HG03159 (cell line): ENCODE measurements around the gene C11orf52.
A peak's percentile ranks its signal among the peaks of the same experiment; 100 is the strongest.
"Not testable (repeated sequence)": the region's sequence is repeated elsewhere in the genome, so short reads cannot be mapped to it uniquely, and the experiment has no call there.

Experiments
- ATAC-seq: cut with Tn5 transposase; IDR thresholded peaks from one replicate; pipeline ENCODE4 v1.9.1; 2021; ENCODE audit warnings: mild to moderate bottlenecking, moderate library complexity; ENCODE audit not compliant: unreplicated experiment

Gene C11orf52

DNA sequence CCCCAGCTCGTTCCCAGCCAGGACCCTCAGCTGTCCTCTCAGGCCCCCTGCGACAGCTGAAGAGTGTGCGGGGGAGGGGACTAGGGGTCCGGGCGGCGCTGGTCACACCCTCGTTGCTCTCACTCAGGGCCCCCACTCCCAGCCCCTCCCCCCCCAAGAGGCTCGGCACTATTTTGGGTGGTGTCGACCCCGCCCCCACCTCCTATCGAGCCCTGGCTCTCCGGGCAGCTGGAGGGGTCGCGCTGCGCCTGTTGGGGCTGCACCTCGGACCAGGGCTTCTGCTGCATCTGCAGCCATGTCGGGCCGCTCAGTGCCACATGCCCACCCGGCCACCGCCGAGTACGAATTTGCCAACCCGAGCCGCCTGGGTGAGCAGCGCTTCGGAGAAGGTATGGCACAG lies 6.2 kb upstream of the C11orf52 start, which contains the start of gene HSPB2:
TSS of gene HSPB2 (plus strand) at position 200 of the 400 bp plus-strand sequence. CDS start at position 296, 96 bp downstream.
- ATAC-seq, result no peak

DNA sequence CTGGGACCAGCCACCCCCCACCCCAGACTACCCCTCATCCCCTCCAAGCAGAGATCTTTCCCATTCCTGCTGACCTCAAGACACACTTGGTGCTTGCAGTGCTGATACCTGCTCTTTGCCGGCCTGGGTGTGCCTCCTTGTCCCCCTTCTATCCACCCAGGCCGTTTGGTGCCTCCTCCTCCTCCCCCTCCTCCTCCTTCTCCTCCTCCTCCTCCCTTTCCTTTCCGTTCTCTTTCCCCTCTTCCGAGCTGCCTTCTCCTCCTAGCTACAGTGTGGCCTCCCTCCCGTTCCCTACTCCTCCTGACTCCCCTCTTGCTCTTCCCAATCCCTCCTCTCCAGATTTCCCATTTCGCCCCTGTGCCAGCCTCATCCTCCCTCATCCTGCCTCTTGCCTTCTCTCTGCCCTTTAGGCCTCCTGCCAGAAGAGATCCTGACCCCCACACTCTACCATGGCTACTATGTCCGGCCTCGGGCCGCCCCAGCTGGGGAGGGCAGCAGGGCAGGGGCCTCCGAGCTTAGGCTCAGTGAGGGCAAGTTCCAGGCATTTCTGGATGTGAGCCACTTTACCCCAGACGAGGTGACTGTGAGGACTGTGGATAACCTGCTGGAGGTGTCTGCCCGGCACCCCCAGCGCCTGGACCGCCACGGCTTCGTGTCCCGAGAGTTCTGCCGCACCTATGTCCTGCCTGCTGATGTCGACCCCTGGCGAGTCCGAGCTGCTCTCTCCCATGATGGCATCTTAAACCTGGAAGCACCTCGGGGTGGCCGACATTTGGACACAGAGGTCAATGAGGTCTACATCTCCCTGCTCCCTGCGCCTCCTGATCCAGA lies 5.5 kb upstream of the C11orf52 start:
- ATAC-seq, result no peak

DNA sequence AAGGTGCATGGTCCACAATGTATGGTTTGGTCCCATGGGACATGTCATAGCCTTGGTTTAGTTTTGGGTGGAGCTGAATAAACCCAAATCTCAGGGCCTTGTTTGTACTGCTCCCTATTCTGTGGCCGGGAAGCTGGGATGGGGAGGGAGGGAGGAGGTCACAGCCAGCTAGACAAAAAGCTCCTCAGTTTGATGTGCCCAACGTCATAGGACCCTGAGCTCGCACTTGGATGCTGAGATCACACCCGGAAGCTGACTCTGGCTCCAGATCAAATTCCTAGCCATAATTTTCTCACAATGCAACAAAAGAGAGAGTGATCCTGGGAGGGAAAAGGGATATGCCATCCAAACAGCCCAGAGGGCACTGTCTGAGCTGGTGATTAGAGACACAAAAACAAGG lies 4.7 kb upstream of the C11orf52 start:
- ATAC-seq, result no peak

DNA sequence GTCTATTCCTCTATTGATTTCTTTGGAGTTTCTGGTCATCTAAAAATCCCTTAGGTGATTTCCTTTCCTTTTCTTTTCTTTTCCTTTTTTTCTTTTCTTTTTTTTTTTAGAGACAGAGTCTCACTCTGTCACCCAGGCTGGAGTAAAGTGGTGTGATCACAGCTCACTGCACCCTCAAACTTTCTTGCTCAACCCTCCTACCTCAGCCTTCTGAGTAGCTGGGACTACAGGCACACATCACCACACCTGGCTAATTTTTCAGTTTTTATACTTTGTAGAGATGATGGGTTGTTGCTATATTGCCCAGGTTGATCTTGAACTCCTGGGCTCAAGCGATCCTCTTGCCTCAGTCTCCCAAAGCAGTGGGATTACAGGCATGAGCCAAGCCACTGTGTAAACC lies 1.9 kb upstream of the C11orf52 start:
- ATAC-seq, result no peak

DNA sequence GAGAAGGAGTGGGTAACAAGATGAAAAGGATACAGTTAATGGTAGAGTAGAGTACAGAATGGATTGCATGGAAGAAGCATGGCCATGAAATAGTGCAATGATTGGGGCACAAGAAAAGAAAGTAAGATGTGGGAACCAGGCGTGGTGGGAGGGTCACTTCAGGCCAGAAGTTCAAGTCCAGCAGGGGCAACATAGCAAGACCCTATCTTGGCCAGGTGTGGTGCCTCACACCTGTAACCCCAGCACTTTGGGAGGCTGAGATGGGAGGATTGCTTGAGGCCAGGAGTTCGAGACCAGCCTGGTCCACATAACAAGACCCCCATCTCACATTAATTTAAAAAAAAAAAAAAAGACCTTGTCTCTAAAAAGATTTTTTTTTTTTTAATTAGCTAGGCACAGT lies 1.4 kb upstream of the C11orf52 start:
- no peak for ATAC-seq

DNA sequence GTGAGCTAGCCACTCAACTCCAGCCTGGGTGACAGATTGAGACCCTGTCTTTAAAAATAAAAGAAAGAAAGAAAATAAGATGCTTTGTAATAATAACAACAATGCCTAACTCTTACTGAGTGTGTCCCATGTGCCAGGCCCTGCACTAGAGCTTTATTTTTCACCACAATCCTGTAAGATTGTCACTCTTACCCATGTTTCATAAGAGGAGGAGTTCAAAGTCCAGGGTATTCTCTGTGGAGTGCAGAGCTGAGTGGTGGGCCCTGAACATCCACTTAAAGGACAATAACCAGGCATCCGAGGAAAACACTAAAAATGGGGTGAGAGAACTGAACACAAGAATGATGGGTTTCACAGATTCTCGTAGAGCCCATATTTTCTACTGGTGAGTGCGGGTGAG lies 925 bp upstream of the C11orf52 start:
- no peak for ATAC-seq

DNA sequence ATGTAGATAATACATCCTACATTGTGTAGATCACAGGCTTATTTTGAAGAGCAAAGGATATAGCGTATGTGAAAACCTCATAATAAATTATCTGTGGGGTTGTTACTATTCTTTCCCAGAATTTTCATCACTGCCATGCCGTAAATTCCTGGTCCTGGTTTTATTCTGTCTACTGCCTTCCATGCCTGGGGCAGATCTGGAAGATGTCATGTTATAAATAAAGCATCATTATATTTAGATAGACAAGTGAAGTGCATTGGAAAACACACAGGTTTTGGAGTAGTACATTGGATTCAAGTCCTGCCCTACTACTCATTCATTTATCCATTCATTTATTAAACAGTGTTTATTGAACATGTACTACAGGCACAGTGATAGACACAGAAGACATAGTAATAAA lies 2.2 kb downstream of the C11orf52 start:
- no peak for ATAC-seq

DNA sequence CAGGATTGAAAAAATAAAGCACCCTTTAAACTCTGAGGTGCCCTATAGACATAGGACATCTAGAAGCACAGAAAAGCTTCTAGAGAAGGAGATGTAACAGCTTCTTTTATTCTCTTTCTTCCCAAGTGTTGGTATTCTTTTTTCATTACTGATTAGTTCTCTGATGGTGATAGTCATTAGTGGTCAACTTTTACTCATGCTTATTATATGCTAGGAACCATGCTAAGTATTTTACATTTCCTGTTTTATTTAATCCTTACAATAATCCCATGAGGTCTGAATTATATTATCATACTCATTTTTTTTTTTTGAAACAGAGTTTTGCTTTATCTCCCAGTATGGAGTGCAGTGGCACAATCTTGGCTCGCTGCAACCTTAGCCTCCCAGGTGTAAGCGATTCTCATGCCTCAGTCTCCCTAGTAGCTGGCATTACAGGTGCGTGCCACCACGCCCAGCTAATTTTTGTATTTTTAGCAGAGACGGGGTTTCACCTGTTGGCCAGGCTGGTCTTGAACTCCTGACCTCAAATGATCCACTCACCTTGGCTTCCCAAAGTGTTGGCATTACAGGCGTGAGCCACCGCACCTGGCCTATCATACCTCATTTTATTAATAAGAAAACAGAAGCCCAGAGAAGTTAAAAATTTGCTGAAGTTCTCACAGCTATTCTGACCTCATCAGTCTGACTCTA lies 3.0 kb downstream of the C11orf52 start:
- no peak for ATAC-seq

DNA sequence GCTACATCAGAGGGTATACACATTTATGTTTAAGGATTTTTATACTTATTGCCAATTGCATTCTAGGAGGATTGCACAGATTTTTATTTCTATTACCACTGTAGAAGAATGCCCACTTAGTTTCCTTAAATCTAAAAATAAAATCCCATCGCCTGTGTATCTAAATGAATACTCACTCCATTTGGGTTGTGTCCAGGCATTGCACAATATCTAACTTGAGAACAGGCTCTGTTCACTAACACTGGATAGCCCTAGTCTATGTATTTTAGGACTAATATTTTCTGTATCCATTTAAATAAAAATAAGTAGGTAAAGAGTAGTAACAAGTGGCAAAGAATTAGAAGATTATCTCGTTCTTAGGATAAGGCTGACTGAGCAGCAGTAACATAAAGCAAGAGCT lies 4.1 kb downstream of the C11orf52 start:
- ATAC-seq, result no peak

DNA sequence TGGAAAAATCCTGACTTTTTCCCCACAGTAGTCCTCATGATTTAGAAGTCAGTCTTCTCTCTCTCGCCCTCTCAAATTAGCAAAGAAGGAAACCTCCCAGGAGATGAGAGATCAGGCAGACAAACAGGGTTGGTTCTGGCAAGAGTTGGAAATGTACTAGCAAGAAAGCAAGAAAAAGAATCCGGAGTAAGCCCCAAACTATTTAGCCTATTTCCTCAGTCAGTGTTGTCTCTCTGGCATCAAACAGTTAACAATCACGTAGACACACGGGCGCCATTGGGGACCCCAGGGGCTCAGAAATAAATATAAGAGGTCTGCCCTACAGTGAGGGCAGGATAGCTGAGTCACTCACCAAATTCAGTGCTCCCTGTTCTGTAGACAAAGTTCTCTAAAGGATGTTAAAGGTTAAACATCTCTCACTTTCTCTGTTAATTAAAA lies 4.7 kb downstream of the C11orf52 start:
- no peak for ATAC-seq

DNA sequence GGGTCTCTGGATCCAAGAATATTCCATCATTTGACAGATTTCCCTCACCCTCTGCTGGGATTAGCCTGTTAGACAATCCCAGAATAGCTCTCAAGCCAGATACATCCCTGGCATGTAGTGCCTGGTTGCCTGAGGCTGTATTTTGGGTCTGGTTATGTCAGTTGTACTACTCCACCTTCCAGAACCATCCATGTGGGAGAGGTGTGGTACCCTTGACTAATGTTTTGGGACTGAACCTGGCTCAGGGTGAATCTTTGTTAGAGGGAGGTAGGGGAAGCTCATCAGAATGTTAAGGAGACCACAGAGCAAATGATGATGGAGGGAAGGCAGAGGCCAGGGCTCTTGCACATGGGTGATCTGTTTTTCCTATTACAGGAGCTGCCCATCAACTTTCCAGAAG lies 5.2 kb downstream of the C11orf52 start:
- ATAC-seq, result no peak

DNA sequence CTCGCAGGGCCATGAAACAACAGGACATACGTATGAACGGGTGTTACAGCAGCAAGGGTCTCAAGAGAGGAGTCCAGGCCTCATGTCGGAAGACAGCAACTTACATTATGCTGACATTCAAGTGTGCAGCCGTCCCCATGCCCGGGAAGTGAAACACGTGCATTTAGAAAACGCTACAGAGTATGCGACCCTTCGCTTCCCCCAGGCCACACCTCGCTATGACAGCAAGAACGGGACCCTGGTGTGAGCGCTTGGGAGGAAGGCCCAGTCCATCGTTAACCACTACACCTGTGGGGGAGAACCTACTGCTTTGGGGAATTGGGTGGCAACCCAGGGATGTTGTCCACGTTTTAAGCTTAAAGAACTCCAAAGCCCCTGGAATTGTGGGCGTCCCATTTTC lies 7.2 kb downstream of the C11orf52 start:
- ATAC-seq, result no peak

DNA sequence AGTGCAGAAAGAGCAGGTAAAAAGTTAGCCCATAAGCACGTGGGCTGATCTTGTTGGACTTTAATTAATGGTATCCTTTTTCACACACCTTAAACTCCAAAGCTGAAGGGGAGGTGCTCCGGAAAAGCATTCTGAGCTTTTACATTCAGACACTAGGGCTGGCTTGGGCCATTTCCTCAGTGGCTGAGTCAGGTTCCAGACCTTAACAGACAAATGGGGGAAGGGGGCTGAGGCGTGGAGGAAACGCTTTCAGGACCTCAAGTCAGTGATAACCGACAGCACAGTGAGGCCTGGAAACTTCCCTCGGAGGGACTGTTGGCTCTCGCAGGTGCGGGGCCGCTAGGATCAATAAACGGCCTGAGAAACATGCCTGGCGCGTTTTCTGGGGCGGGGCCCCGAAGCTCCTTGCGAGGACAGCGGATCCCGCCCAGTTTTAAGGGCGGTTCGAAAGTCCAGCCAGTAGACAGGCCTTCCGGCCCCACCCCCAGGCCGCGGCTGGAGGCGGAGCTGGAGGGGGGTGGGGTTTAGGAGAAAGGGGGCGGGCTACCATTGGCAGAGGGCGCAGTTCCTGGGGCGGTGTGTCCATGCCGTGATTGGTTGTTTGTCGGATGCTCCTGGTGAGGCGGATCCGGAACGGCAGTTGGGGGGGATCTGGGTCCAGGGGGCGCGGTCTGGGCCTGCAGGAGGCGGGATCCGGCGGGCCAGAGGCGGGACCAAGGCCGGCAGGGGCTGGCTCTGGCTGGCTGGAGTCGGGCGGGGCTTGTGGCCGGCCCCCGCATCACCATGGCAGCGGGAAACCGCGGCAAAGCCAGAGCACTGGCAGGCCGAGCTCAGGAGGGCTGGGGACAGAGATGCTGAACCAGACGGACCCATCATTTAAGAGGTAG lies 8.0 kb downstream of the C11orf52 start:
- ATAC-seq, result peak; percentile 91

DNA sequence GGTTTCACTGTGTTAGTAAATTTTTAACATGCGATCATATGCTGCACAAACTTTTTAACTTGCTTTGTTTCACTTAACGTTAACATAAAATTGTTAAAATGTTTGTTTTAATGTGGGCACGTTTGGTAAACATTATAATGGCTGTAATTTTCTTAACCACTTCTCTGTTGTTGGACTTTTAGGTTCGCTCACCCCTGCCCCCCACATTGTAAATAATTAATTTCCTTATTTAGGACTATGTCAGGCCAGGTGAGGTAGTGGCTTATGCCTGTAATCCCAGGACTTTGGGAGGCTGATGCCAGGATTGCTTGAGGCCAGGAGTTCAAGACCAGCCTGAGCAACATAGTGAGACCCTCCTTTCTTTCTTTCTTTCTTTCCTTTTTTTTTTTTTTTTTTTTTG lies 11.8 kb downstream of the C11orf52 start:
- no peak for ATAC-seq

DNA sequence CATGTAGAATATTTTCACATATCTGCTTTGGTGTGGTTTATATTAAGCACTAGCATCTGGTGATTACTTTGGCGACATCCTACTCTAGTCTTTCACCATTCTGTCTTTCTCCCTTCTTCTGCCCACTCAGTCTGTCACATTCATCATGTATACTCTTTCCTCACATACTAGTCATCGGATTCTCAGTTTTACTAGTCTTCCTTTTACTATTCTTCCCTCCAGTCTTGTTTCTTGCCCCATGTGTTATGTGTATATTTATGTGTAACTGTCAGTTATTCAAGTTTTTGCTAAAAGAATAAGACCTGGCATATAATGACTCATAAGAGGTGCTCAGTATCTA lies 13.9 kb downstream of the C11orf52 start:
- no peak for ATAC-seq

DNA sequence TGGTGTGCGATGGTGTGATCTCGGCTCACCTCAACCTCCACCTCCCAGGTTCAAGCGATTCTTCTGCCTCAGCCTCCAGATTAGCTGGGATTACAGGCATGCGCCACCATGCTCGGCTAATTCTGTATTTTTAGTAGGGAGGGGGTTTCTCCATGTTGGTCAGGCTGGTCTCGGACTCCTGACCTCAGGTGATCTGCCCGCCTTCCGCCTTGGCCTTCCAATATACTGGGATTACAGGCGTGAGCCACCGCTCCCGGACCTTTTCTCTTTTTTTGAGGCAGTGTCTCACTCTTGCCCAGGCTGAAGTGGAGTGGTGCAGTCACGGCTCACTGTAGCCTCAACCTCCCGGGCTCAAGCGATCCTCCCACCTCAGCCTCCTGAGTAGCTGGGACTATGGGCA lies 14.5 kb downstream of the C11orf52 start:
- ATAC-seq, result not testable (repeated sequence)

DNA sequence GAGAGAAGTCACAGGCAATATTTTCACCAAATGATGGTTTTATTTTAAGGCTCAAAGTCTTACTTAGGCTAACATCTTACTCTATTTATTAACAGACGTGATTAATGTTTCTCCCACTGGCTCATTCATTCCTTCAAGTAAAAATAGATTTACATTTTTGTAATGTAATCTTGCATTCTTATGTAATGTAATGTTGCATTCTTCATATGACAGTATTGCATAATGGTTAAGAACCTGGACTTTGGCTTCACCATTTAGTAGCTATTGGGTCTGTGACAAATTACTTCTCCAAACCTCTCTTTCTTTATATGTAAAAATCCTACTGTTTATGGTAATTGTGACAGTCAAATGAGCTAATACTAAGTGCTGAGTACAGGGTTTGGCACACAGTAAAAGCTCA lies 15.2 kb downstream of the C11orf52 start:
- no peak for ATAC-seq

DNA sequence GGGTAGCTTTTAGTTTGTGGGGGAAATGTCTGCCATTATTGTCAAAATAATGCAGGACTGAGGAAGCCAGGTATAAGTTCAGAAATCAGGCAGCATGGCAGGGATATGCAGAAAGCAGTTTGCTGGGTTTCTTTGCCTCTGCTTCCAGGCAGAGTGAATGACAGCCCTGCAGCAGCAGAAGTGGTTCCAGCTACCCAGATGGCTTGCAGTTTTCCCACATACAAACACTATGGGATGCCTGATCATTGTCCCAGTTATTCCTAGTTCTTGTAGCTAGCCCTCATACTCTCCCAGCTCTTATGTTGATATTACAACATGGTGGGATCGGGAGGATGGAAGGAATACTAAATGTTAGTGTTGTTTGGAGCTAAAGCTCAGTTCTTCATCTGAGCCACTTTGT lies 15.6 kb downstream of the C11orf52 start:
- ATAC-seq, result no peak

DNA sequence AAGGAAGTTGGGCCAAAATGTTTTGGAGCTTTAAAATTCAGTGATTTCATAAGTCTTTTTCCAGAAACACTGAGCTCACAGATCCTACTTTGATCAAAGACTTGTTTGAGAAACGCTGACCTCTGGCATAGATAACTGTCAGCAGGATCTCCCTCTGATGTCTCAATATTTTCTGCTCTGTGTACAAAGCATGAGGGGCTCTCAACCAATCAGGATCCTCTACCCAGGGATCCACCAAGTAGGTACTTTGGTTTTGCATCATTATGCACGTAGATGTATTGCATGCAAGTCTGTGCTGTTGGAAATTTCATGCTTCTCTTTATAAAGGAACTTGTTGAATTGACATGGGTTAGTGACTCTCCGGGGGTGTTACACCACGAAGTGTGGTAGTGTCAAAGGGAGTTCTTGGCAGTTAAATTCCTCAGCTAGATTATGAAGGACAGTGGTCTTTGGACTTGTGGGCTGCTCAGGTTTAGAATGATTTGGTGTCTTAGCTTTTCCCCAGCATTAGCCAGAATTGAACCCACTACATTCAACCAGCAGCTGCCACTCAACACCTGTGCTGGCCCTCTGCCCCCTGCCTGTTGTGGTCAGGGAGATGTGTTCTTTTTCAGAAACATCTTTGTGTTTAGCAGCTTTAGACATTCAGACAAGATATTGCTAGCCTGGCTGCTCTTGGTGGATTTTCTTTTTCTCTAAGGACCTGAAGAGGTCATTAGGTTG lies 16.8 kb downstream of the C11orf52 start:
- no peak for ATAC-seq

DNA sequence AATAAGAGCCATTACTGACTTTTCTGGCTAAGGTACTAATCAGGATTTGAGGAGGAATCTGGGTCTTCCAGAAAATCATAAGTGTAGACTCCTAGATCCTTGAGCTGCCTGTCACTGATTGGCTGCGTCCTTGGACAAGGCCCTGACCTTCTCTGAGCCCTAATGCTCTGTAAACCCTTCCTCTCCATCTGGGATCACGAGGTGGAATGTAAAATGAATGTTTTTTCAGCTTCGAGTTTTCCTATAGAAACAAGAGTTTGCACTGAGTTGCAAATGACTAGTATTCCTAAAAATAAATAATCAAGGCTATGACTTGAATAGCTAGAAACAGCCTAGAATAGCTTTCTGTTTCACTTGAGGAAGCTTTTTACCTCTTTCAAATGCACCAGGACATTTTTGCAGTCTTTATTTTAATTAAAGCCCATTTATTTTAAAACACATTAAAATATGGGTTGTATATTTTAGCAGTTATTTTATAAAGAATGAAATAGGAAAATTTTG lies 17.4 kb downstream of the C11orf52 start:
- ATAC-seq, result no peak

DNA sequence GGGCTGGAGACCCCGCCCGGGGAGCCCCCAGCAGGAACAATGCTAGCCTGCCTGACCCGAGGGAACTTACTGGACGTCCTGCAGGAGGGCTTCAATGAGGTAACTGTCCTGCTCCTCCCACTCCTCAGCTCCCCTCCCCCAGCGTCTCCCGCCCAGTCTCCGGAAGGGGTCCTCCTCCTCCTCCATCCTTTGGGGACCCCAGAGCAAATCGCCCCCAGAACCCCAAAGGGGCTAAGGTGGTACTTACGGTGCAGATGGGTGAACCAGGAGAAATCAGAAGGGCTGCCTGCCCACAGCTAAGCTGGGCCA lies 18.7 kb downstream of the C11orf52 start:
- no peak for ATAC-seq
